ENCODE results near the gene FILIP1L.
"Not testable (repeated sequence)": the region's sequence is repeated elsewhere in the genome, so short reads cannot be mapped to it uniquely, and the experiment has no call there.

The FILIP1L gene

GRCh38 chr3:99858469-99858868 is 255.8 kb downstream of the FILIP1L start:
- DNase-seq: no peak

- DNase-seq: no peak
Measured at GRCh38 chr3:99857278-99857677, 257.0 kb downstream of the FILIP1L start.

GRCh38 chr3:99856437-99857220 is 257.7 kb downstream of the FILIP1L start:
- no peak for DNase-seq

DNA sequence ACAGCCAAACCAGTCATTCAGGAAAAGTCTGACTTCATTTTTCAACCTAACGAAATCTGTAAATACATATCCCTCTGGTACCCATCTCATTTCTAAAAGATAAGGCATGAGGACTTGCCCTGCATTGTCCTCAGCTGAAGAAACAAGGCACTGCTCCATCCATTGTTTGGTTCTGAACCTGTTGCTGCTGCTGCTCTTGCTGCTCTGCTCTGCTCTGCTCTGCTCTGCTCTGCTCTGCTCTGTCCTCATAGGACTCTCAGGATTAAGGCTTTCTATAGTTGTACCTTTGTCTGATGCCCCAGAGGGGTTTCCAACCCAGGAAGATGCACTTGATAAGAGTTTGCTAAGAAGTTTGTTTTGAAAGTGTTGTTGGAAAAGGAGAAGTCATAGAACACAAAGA is 258.4 kb downstream of the FILIP1L start:
- no peak for DNase-seq

- DNase-seq: no peak
Measured at GRCh38 chr3:99854756-99855298, 259.5 kb downstream of the FILIP1L start.

DNA sequence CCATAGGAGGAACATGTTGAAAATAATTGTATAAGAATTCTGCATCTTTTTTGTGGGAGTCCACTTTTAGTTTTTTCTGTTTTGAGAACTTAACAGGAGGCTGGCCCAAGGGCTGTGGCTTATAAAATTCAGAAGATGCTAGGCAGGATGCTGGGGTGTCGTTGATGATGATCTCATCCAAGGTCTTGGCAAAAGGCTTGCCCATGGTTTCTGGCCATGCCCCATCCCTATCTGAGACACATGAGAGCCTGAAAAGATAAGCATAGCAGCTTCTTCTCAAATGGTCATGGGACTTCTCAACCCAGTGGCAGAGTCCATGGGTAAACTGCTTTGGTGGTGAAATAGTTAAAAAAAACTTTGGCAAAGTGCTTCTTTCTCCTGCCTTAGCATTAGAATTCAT is 261.4 kb downstream of the FILIP1L start:
- no peak for DNase-seq

DNA sequence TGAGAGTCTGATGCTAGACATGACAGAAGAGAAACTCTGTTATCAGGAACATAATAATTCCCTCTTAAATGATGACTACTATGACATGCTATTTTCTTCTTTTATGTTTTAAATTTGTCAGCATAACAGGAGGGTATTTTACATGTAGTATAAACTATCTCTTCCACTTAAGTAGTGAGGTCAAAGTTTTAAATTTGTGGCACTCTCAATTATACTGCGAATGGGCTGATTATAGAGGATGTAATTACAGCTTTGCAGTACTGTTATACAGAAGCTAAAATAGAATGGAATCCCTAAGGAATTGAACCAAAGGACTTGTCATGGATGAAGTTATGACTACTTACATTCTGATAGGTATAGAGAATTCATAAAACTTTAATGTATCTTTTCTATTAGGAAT is 262.3 kb downstream of the FILIP1L start:
- DNase-seq: no peak

DNA sequence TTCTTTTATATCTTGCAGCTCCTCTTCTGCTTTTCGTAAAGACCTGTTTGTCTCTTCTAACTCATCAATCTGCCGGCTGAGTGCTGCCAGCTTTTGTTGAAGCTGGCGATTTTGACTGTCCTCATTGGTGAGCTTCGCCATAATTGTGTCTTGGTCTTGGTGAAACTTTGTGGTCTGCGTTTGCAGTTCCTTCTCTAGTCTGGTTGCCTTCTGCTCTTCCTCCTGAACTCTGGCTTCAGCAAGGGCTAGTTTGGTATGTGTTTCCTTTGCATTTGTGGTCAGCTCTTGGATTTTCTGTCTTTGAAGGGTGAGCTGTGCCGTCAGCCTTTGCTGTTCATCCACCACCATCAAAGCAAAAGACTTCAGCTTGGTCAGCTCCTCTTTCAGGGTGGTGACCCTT is 263.7 kb downstream of the FILIP1L start:
- DNase-seq: peak; percentile 51 to 63

DNA sequence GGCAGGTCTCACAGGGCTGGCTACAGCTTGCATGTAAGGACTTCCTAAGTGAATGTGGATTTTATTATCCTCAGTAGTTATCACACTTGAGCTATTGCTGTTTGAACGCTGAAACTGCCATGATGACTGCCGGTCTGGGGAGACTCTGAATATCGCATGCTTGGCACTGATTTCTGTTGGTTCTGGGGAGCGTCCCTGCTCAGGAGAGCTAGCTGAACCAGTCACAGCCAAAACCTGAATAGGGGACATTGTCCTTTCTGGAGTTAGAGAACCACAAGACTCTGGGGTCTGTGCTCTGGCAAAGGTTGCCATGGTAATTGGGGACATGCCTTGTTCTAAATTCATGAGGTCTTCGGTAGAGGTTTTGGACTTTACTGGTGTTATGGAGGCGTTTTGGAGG is 265.9 kb downstream of the FILIP1L start:
- no peak for DNase-seq

- no peak for DNase-seq
Measured at GRCh38 chr3:99846477-99847160, 267.7 kb downstream of the FILIP1L start.

GRCh38 chr3:99845999-99846398 is 268.3 kb downstream of the FILIP1L start:
- DNase-seq: no peak

GRCh38 chr3:99845331-99845730 is 269.0 kb downstream of the FILIP1L start:
- DNase-seq: peak; percentile 7 to 42

- DNase-seq: no peak
Measured at GRCh38 chr3:99843590-99844258, 270.6 kb downstream of the FILIP1L start.

GRCh38 chr3:99842826-99843589 is 271.3 kb downstream of the FILIP1L start:
- DNase-seq: peak; percentile 57 to 77

DNA sequence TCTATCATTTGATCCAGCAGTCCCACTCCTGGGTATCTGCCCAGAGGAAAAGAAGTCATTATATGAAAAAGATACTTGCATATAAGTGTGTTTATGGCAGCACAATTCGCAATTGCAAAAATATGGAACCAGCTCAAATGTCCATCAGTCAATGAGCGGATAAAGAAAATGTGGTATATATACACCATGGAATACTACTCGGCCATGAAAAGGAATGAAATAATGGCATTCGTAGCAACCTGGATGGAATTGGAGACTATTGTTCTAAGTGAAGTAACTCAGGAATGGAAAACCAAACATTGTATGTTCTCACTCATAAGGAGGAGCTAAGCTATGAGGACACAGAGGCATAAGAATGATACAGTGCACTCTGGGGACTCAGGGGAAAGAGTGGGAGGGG is 272.4 kb downstream of the FILIP1L start:
- DNase-seq: not testable (repeated sequence)

DNA sequence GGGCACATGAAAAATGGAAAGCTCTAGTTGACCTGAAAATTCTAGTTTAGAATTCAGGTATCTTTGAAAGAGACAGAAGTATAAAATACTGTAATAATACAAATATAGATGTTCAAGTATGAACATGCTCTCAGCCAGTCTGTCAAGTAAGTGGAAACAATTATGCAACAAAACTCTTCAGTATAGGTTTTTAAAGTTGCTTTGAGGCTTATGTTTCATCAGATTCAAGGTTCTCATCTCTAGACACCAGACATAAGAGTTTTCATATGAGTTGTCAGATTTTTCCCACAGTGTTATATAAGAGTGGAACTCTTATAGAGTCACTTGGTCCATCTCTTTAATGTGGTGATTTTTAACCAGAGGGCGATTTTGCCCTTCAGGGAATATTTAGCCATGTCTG is 274.7 kb downstream of the FILIP1L start:
- DNase-seq: no peak

DNA sequence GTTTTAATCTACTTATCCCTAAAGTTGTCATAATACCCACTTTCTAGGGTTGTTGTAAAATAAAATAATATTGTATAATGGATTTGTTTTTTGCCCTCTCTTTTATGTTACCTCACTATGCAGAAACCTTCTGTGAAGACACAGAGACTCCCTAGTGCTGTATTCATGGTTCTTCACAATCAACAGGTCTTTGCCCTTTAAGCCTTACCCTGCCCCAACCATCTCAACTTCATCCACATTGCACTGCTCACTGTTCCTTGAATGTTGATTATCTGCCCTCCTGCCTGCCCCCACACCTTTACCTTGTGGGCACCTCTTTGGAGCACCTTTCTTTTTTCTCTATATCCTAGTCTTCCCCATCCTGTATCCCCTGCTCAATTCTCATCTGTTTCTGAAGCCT is 275.5 kb downstream of the FILIP1L start:
- no peak for DNase-seq

GRCh38 chr3:99837715-99838114 is 276.6 kb downstream of the FILIP1L start:
- DNase-seq: no peak

DNA sequence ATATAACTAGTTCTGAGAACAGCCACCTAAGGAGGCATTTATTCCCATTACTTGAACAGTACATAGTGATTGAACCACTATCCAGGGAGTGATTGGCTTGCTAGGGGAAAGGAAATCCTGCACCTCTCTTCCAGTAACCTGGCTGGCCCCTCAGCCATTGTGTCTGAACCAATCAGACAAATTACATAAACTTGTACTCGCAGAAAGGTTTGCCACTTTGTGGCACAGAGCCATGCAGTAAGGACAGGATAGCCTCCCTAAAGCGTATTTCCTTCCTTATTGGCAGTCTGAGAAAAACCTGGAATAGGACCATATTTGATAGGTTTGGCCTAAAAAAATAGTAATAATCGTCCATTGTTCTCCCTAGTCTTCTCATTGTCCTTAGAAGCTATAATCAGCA is 277.6 kb downstream of the FILIP1L start:
- DNase-seq: no peak

DNA sequence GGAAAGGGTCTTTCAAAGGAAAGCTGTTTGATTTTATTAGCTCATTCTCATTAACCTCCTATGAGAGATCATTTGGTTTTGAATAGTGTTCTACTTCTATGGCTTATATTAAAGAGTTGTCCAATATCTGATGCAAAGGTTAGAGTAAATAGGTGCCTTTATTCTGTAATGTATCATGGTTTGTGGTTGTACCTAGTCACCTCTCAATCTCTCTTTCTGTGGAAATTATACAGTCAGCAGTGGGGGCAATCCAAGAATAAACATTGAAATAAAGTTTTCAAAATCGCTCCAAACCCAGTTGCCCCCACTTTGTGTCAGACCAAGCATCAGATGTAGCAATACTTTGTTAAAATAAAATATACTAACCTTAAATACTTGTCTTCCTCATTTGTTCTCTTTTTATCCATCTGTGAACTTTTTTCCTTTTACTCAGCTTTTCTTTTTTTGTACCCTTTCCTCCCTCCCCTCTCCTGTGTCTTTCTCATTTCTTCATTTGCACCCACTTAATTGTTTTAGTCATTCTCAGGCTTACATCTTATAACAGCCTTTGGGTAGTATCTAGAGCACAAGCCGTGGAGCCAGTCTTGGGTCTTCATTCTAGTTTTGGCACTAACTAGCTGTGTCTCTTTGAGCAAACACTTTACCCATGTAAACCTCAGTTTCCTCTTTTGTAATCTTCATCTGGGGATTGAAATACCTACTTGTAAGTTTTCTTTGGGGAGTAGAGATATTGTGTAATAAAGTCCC is 279.9 kb downstream of the FILIP1L start:
- no peak for DNase-seq

- no peak for DNase-seq
Measured at GRCh38 chr3:99833617-99834205, 280.6 kb downstream of the FILIP1L start.

DNA sequence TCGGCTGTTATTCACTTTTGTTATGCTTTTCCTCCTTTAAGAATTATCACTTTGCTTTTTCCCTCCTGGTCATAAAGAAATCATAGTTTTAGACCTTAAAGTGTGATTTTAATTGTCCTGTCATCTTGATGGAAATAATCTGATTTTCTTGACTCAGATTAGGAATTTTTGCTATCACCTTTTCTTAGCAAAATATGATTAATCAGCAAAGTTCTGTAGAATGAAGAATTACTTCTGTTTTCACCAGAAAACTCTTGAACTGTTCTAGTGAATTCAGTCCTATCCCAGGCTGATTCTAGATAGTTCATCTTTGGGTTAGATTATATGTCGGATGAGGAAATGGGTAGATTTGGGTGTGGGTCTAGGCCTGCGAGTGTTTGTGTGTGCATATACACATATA is 284.5 kb downstream of the FILIP1L start:
- DNase-seq: no peak

Measured in Kasumi-1 (cell line).